Measurements from ENCODE around the gene KRI1.

DNA sequence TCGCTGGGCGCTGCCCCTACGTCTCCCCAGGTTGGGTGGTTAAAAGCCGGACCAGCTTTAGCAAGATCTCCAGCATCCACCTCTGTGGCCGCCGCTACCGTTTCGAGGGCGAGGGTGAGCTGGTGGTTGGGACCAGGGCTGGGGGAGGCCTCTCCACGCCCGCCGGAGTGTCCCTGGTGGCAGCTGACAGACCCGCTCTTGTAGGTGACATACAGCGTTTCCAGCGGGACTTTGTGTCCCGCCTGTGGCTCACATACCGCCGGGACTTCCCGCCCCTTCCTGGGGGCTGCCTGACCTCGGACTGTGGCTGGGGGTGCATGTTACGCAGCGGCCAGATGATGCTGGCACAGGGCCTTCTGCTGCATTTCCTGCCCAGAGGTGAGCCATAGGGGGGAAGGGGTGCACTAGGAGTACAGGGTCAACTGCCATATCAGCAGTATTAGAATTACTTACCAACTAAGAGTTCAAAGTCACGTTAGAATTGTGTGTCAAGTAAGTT, 21.0 kb downstream of the KRI1 start:
- TF ChIP-seq RARB (CRISPR knock-in tag; IDR thresholded peaks at IDR 0.05) = no peak
- TF ChIP-seq TSHZ2 (CRISPR knock-in tag; IDR thresholded peaks at IDR 0.05) = no peak
- TF ChIP-seq, protein P1, sequence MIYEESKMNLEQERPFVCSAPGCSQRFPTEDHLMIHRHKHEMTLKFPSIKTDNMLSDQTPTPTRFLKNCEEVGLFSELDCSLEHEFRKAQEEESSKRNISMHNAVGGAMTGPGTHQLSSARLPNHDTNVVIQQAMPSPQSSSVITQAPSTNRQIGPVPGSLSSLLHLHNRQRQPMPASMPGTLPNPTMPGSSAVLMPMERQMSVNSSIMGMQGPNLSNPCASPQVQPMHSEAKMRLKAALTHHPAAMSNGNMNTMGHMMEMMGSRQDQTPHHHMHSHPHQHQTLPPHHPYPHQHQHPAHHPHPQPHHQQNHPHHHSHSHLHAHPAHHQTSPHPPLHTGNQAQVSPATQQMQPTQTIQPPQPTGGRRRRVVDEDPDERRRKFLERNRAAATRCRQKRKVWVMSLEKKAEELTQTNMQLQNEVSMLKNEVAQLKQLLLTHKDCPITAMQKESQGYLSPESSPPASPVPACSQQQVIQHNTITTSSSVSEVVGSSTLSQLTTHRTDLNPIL (CRISPR knock-in tag; IDR thresholded peaks at IDR 0.05; ENCODE audit: low read depth) = no peak
- no peak for TF ChIP-seq CSDC2 (CRISPR knock-in tag; IDR thresholded peaks at IDR 0.05)
- TF ChIP-seq, protein P2, sequence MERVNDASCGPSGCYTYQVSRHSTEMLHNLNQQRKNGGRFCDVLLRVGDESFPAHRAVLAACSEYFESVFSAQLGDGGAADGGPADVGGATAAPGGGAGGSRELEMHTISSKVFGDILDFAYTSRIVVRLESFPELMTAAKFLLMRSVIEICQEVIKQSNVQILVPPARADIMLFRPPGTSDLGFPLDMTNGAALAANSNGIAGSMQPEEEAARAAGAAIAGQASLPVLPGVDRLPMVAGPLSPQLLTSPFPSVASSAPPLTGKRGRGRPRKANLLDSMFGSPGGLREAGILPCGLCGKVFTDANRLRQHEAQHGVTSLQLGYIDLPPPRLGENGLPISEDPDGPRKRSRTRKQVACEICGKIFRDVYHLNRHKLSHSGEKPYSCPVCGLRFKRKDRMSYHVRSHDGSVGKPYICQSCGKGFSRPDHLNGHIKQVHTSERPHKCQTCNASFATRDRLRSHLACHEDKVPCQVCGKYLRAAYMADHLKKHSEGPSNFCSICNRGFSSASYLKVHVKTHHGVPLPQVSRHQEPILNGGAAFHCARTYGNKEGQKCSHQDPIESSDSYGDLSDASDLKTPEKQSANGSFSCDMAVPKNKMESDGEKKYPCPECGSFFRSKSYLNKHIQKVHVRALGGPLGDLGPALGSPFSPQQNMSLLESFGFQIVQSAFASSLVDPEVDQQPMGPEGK (CRISPR knock-in tag; IDR thresholded peaks at IDR 0.05; ENCODE audit: borderline replicate concordance) = no peak
- no peak for TF ChIP-seq ZFP30 (CRISPR knock-in tag; IDR thresholded peaks at IDR 0.05)
- TF ChIP-seq ARNTL (CRISPR knock-in tag; IDR thresholded peaks at IDR 0.05; ENCODE audit: borderline replicate concordance, low read depth) = no peak
- no peak for TF ChIP-seq TCF4 (CRISPR knock-in tag; IDR thresholded peaks at IDR 0.05; ENCODE audit: borderline replicate concordance)
- TF ChIP-seq ZFP3 (CRISPR knock-in tag; IDR thresholded peaks at IDR 0.05) = no peak
